NCI-H446 (cell line): ENCODE measurements around the gene CMTM4.

Experiments used
- DNase-seq, 2 experiments: peaks; one replicate each; lab custom pipeline; 2025; lab: John Stamatoyannopoulos, UW

CMTM4 gene

DNA sequence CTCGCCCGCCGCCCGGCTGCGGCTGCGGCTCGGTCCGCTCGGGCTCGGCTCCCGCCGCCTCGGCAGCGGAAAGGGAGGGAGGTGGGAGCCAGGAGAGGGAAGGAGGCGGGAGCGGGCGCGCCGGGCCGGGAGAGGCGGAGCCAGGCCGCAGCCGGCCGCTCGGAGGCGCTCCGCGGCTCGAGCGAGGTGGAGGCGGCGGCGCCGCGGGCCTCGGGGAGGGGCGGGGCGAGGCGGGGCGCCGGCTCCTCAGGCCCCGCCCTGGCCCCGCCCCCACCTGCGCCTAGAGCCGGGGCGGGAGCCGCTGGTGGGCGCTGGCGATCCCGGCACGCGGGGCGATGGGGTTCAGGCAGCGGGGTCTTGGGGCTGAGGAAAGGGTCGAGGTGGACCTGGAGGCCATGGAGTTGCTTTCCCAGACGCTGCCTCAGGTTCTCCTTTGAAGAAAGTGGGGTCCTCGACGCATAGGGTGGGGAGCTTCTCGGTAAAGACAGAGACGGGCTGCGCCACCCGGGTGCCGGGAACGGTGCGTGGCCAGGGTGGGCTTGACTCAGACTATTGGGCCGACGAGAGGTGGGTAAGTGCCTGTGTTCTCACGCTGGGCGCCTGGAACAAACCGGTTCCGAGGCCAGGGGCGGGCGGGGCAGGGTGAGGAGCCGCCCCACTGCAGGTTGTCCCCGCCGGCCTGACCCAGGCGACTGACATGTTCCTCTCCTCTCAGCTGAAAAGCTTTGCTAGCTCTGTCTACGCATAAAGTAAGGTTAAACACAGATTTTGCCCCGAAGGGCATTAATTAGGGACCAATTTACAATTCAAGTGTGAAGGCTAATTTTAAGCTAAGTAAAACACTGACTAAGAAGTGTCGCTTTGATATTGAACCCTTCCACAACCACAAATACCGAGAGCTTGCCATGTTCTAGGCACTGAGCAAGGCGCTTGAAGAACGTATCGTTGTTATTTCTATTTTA lies at the start of gene CMTM4:
Gene CMTM4 (minus strand): TSS at position 75 of the 962 bp plus-strand sequence. CDS start 218 bp downstream, outside the sequence.
- peak in 1 of 2 experiments; percentile 79 for DNase-seq

DNA sequence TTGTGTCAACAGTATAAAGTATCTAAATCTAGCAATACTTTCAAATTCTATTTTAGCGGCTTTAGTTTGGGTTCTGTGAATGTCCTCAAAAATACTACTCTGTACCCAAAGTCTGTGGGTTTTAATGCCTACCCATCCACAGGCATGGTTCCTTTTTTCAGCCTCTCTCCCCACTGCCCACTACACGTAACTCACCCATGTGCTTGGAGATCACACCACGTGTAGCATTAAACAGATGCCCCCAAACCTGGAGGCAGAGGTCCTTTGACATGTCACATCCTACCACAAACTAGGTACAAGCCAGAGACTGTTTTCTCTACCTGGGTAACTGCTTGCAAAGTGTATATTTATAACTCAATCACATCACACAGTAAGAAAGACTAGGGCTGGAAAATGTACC lies 49.5 kb upstream of the CMTM4 start:
- DNase-seq: no peak

DNA sequence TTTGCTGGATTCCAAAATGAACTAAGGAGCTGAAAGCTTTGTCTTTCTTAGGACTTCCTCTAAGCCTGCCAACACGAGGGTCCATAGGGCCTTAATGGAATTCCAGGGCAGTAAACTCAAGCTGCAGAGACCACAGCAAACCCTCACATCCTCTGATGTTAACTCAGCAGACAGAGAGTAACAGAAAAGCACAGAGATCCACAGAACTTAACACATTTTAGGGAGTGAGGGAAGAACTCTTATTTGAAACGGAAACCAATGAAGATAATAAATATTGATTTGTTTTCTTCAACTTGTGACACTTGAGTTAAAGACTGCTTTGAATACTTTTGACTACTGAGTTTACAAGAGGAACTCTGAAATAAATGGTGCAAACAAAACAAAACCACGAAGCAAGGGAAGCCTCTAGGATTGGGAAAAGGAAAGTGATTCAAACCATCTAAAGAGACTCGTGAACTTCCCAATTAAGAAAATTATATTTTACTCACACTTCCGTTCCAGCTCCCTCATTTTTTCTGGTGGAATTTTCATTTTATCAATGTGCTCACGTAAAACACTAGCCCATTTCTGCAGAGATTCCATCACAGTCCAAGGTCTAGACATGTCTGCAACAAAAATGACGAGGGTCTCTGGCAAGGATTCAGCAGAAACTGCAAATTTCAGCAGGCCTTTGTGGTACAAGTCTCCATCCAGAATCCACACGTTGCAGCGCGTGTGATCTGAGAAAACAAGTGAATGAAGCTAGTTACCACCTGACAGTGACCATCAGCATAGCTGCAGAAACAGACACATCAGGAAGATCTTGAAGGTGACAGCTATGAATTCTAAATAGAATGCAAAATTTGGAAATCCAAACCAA lies 45.6 kb upstream of the CMTM4 start:
- DNase-seq: no peak

- peak; percentile 60 to 79 for DNase-seq
Measured at GRCh38 chr16:66741169-66741900, 44.8 kb upstream of the CMTM4 start.

DNA sequence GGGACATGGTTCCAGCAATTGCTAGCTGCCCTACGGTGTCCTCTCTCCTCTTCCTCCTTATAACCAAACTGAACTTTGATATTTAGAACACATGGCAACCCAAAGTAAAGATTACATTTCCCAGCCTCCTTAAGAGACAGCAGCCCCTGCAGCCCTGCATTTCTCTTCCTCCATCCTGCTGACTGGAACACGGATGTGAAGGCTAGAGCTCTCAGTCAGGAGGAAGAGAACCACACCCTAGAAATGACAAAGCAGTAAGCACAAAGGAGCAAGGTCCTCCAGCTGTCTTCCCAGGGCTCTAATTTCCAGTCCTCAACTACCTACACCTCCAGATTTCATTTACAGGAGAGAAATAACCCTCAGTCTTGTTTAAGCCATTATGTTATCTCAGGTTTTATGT lies 44.0 kb upstream of the CMTM4 start:
- DNase-seq: no peak

GRCh38 chr16:66740010-66740409 lies 43.5 kb upstream of the CMTM4 start:
- DNase-seq: no peak

GRCh38 chr16:66735891-66736290 lies 39.3 kb upstream of the CMTM4 start:
- DNase-seq: no peak

DNA sequence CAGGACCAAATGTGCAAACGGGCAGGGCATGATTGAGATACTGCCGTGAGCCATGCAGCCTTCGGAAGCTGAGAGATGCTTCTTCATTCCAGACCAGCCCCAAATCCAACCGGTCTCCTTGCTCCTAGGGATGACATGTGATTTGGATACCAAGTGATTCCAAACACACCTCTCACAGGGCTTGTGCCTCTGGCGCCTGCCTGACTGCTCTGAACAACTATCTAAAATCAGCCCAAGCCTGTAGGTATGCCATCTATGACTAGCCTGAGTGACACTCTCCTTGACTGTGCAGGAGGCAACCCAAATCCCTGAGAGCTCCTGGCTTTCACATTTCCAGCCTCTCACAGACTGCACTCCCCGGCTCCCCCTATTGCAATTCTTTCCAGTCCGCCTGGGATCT lies 34.6 kb upstream of the CMTM4 start:
- no peak for DNase-seq

GRCh38 chr16:66728804-66729203 lies 32.3 kb upstream of the CMTM4 start:
- no peak for DNase-seq

DNA sequence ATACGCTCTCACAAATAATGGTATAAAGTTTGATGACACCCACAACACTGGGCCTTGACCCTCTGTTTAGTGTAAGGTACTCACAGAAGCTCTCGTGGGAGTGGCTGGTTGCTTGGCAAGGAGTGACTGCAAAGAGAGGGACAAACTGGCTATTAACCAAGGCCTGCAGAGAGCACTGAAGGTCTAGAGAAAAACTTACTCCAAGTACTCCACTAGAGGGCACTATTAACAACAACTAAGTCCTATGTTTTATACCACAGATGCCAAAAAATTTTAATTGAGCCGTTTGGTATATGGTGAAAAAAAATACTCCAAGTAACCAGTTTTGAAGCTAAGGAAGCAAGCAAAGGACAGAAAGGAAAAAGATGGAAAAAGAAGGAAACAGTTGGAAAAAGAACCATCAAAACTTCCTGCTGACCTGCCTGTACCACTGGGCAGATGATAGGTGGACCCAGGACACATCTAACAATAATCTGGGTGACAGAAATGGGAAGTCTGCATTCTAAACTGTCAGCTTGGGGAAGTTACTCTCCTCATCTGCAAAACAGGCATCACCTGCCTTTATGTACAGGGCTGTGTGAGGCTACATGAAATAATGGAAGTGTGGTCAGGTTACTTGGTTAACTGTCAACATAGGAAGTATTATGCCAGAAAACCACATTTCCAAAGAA lies 31.7 kb upstream of the CMTM4 start:
- peak in 1 of 2 experiments; percentile 59 for DNase-seq

DNA sequence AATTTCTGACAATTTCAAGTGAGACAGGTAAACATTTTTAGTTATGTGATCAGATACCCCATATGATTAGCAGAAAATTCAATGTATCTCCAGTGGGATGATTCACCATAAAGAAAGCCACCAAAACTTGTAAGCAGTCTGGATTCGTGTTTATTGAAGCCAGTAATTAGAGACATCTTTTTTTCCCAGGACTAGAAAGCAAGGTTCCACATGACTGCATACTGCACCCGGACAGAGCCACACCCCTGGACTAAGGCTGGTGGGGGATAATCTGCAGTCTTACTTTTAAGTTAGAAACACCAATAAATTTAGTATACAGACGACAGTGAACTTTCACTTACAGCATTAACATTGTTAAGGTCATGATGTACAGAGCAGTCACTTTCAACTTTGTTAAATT lies 24.2 kb upstream of the CMTM4 start:
- DNase-seq: no peak

GRCh38 chr16:66719246-66719645 lies 22.7 kb upstream of the CMTM4 start:
- DNase-seq: no peak

GRCh38 chr16:66717776-66718175 lies 21.2 kb upstream of the CMTM4 start:
- no peak for DNase-seq

DNA sequence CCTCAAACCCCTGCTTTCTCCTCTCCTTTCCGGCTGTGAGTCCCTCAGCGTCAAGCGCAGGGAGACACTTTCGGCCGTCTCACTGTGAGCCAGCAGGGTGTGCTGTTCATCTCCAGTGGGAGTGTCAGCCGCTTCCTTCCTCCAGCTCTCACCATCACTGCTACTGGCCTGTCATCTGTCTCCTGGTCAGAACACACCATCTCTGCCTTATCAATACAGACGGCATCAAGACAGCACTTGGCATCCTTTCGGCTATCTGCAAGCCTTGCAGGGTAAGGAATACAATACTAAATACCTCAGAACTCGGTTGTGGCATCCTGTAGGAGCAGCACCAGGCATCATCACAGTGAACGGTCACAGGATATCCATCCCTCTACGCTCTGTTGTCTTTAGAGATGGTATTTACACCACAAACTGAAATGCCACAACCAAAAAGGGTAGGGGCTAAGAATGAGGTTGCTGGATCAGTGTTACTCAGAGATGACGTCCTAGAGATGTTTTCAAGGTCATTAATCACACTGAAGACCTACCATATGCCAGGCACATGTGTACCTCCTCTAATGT lies 20.7 kb upstream of the CMTM4 start:
- no peak for DNase-seq

DNA sequence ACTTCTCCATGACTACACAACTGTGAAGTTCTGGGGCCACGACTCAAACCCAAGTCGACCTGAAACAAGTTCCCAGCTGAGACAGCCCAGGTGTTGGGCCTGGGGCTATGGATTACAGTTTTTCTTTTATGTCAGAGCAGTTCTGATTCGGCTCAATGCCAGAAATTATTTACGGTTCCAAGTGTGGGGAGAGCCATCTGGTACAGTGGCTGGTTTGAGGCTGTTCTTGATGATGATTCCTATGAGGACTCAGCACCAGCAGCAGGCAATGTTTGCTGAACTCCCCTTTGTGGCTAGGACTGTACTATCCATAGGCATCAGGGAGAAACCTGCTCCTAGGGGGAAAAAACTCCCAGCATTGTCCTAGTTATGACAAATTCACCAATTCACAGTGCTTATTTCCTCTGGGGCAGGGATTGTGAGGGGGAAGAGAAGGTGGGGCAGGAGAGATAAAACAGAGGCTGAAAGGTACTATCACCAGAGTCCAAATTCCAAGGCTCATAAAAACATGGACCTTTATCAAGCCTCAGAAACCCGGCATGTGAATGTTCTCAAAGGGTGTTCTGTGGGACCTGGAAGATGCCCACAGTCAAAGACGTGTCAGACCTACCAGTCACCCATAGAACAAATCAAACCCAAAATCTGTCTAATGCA lies 18.2 kb upstream of the CMTM4 start:
- peak in 1 of 2 experiments; percentile 72 for DNase-seq

DNA sequence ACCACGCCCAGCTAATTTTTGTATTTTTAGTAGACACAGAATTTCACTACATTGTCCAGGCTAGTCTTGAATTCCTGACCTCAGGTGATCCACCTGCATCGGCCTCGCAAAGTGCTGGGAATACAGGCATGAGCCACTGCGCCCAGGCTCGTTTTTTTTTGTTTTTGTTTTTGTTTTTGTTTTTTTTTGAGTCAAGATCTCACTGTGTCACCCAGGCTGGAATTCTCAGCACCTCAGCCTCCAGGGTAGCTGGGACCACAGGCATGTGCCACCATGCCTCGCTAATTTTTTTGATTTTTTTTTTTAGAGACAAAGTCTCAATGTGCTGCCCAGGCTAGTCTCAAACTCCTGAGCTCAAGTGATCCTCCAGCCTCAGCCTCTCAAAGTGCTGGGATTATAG lies 17.5 kb upstream of the CMTM4 start:
- DNase-seq: no peak

- DNase-seq: no peak
Measured at GRCh38 chr16:66713076-66713475, 16.5 kb upstream of the CMTM4 start.

DNA sequence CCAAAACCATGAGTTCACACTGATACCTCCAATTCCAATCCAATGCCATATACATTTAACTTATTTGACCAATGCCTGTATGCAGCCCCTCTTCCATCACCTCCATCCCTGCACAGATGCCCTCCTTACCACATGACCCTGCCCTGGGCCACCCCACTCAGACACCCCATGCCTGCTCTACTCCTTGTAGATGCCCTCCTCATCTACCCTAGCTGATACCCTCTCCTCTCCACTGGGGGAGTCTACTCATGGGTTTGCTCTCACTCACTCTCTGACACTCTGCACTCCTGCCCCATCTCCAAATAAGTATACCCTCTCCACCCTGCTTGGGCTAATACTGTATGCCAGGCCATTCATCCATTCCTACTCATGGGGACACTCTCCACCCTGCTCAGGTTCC lies 16.0 kb upstream of the CMTM4 start:
- no peak for DNase-seq

GRCh38 chr16:66711581-66711980 lies 15.0 kb upstream of the CMTM4 start:
- DNase-seq: no peak

GRCh38 chr16:66706506-66706880 lies 9.9 kb upstream of the CMTM4 start:
- DNase-seq: no peak
